B cell (primary cell): ENCODE measurements around the gene FAM83B. TPM values are rescaled to one million over a fixed set of nuclear protein-coding genes. Genes with fewer than 3 reads are reported as not detected.
"Not testable (repeated sequence)": the region's sequence is repeated elsewhere in the genome, so short reads cannot be mapped to it uniquely, and the experiment has no call there.

ENCODE experiments used
- ATAC-seq: fragments of 200-7000 bp; cut with Tn5 transposase; one replicate; pipeline ENCODE4 v1.10.0; 2021; ENCODE audit warnings: low read depth, mild to moderate bottlenecking, moderate number of reproducible peaks, moderate library complexity
- CTCF ChIA-PET: fragments of 350-600 bp; sonication (Branson Sonifier 250); formaldehyde crosslinking; loops from one replicate; lab custom pipeline; 2021; ENCODE audit warnings: antibody characterized with exemption, inconsistent platforms; lab: Charles Lee
- POLR2A ChIA-PET: fragments of 350-600 bp; sonication (Branson Sonifier 250); formaldehyde crosslinking; loops from one replicate; lab custom pipeline; 2021; ENCODE audit warnings: antibody characterized with exemption; lab: Charles Lee
- DNase-seq: peaks from one replicate; pipeline ENCODE4 v3.0.0; 2013
- H2AFZ ChIP-seq: 2 replicates; pipeline ENCODE4 v1.6.1; 2012; ENCODE audit warnings: mild to moderate bottlenecking, low read depth, low read length; ENCODE audit not compliant: insufficient read depth, poor library complexity, severe bottlenecking
- H3K27ac ChIP-seq, 2 donors: 1 replicate in 1 of 2; 2 replicates in 1 of 2; pipeline ENCODE4 v1.5.1; 2012 to 2013; ENCODE audit warnings: low read length in 2 of 2, mild to moderate bottlenecking in 2 of 2, moderate library complexity in 1 of 2
- H3K27me3 ChIP-seq, 4 experiments: fragments of 200-600 bp in 1 of 4; sonication (generic) in 1 of 4; replicated peaks in 1 of 4; 1 replicate in 2 of 4; 2 replicates in 2 of 4; pipeline versions ENCODE4 v1.6.1 to v1.7.0; 2013 to 2016; ENCODE audit warnings: low read length in 3 of 4, mild to moderate bottlenecking in 2 of 4, mixed read lengths in 1 of 4, moderate library complexity in 1 of 4; ENCODE audit not compliant: insufficient read depth in 4 of 4, control insufficient read depth in 3 of 4; ENCODE audit errors: control extremely low read depth in 1 of 4
- H3K36me3 ChIP-seq, 2 experiments: replicated peaks in 1 of 2; 1 replicate in 1 of 2; 2 replicates in 1 of 2; pipeline versions ENCODE4 v1.6.1 to v1.7.1; 2013; ENCODE audit warnings: low read length in 1 of 2; ENCODE audit not compliant: insufficient read depth in 2 of 2, control insufficient read depth in 1 of 2; ENCODE audit errors: control extremely low read depth in 1 of 2, extremely low read depth in 1 of 2
- H3K4me1 ChIP-seq, 2 donors: fragments of 200-600 bp in 1 of 2; sonication (generic) in 1 of 2; 1 replicate in 1 of 2; 2 replicates in 1 of 2; pipeline versions ENCODE4 v1.5.1 to v1.6.1; 2013 to 2017; ENCODE audit warnings: low read length in 2 of 2; ENCODE audit not compliant: control insufficient read depth in 2 of 2, insufficient read depth in 2 of 2
- H3K4me2 ChIP-seq: replicated peaks from 2 replicates; pipeline ENCODE3; 2012; ENCODE audit warnings: mild to moderate bottlenecking, low read depth, low read length; ENCODE audit not compliant: poor library complexity, severe bottlenecking
- H3K4me3 ChIP-seq, 5 experiments: fragments of 200-600 bp in 1 of 5; sonication (generic) in 1 of 5; 1 replicate in 3 of 5; 2 replicates in 2 of 5; pipeline versions ENCODE4 v1.5.1 to v1.7.0; 2011 to 2016; ENCODE audit warnings: low read length in 4 of 5, mild to moderate bottlenecking in 4 of 5, low read depth in 2 of 5, control low read depth in 1 of 5, moderate library complexity in 1 of 5; ENCODE audit not compliant: insufficient read depth in 1 of 5; ENCODE audit errors: control extremely low read depth in 1 of 5, extremely low read depth in 1 of 5
- H3K79me2 ChIP-seq: fragments of 200-600 bp; sonication (generic); one replicate; pipeline ENCODE4 v1.6.0; 2016; ENCODE audit warnings: low read length; ENCODE audit not compliant: control insufficient read depth, insufficient read depth
- H3K9ac ChIP-seq: fragments of 200-600 bp; sonication (generic); 2 replicates; pipeline ENCODE4 v1.6.1; 2017; ENCODE audit warnings: mild to moderate bottlenecking, low read length, moderate library complexity
- H3K9me3 ChIP-seq, 3 donors: one replicate each; pipeline versions ENCODE4 v1.6.1 to v1.7.1; 2013; ENCODE audit warnings: low read length in 2 of 3; ENCODE audit not compliant: control insufficient read depth in 2 of 3, insufficient read depth in 1 of 3; ENCODE audit errors: control extremely low read depth in 1 of 3
- H4K20me1 ChIP-seq: 2 replicates; pipeline ENCODE4 v1.6.0; 2012; ENCODE audit warnings: mild to moderate bottlenecking, low read length; ENCODE audit not compliant: insufficient read depth, control insufficient read depth, poor library complexity, severe bottlenecking
- H3K27ac Mint-ChIP-seq: one replicate; pipeline ENCODE4 v1.8.0; 2021; ENCODE audit warnings: mixed read lengths
- H3K27me3 Mint-ChIP-seq: one replicate; pipeline ENCODE4 v1.8.0; 2021; ENCODE audit warnings: mixed read lengths
- H3K4me1 Mint-ChIP-seq: one replicate; pipeline ENCODE4 v1.8.0; 2021; ENCODE audit warnings: mixed read lengths
- H3K4me3 Mint-ChIP-seq: one replicate; pipeline ENCODE4 v1.8.0; 2021; ENCODE audit warnings: mixed read lengths
- H3K9me3 Mint-ChIP-seq: one replicate; pipeline ENCODE4 v1.8.0; 2022; ENCODE audit warnings: mixed read lengths; ENCODE audit not compliant: insufficient read depth
- CTCF ChIP-seq: fragments of 200-600 bp; IDR thresholded peaks from one replicate; pipeline ENCODE4 v1.8.0; 2022; ENCODE audit warnings: antibody characterized with exemption, mild to moderate bottlenecking
- EZH2 ChIP-seq: IDR thresholded peaks from 2 replicates; pipeline ENCODE4 v1.6.1; 2012; ENCODE audit warnings: borderline replicate concordance, low read depth, mild to moderate bottlenecking, moderate library complexity, low read length; ENCODE audit not compliant: insufficient read depth, poor library complexity, severe bottlenecking
- WGBS: methylation state at CpG from one replicate; pipeline ENCODE4 v1.1.5; 2013; ENCODE audit warnings: missing lambda C conversion rate; ENCODE audit not compliant: insufficient coverage; 5-methylcytosine and 5-hydroxymethylcytosine counted together
- intact Hi-C: fragments of 100-400 bp; cut with micrococcal nuclease; formaldehyde crosslinking; loops from one replicate; pipeline ENCODE4 v1.10.0; 2022
- polyA plus RNA-seq: library from polyadenylated mRNA; depleted of rRNA; stranded (reverse); fragments of >200 nt; gene quantifications from 2 replicates; pipeline ENCODE4 v1.2.3, GENCODE V29; 2012
- total RNA-seq, 2 donors: library from RNA; stranded (reverse); fragments of 120-200 nt in 1 of 2; gene quantifications; 1 replicate in 1 of 2; 2 replicates in 1 of 2; pipeline versions ENCODE4 v1.2.3 to v1.2.4, GENCODE V29; 2013 to 2022

The FAM83B gene
- total and polyA plus RNA-seq, 2 donors (not counting 1 experiment from before 2014, with no cell fraction given), result not detected

DNA sequence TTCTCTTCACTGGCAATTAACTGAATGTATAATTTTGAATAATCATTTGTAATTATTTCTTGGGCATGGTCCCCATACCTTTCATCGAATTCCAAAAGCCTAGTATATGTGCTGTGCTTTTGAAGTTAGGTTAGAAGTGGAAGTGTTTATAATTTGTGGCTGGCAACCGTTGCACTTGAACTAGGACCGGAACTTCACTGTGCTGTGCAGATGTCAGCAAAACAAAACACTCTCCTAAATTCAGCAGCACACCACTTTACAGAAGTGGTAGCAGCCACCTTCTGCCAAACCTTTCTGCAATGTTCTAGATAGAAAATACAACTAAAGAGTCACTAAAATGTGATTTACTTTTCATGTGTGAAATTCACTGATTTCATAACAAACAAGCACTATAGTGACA lies 111.9 kb downstream of the FAM83B start:
- peaks cover 2% of the 10 kb centered on the region for H3K9me3 Mint-ChIP-seq
- CTCF ChIA-PET, result no interaction called here
- no peak overlapping the region for H3K9ac ChIP-seq
- H3K4me1 ChIP-seq, result no peaks in the 10 kb centered on the region
- WGBS, result no CpG with 5 or more reads among the region's 3 CpGs
- ATAC-seq (no peak), DNase-seq (no peak)
- H3K4me2 ChIP-seq, result no peak overlapping the region
- H2AFZ ChIP-seq, result no peak overlapping the region
- no peak for TF ChIP-seq EZH2
- no peak for TF ChIP-seq CTCF
- no peaks in the 10 kb centered on the region for H3K27me3 Mint-ChIP-seq
- H3K36me3 ChIP-seq, result no peaks in the 10 kb centered on the region
- H3K27me3 ChIP-seq, result no peaks in the 10 kb centered on the region
- H3K4me3 ChIP-seq, result no peak overlapping the region
- no peak overlapping the region for H3K27ac ChIP-seq
- H3K9me3 ChIP-seq, result peaks cover 0 to 3% (median 0%) of the 10 kb centered on the region in 3 donors
- no peaks in the 10 kb centered on the region for H3K79me2 ChIP-seq
- intact Hi-C loops, result no loop called here
- no peak overlapping the region for H3K4me3 Mint-ChIP-seq
- H4K20me1 ChIP-seq, result no peaks in the 10 kb centered on the region
- POLR2A ChIA-PET, result no interaction called here
- H3K4me1 Mint-ChIP-seq, result no peaks in the 10 kb centered on the region
- H3K27ac Mint-ChIP-seq, result no peak overlapping the region

GRCh38 chr6:54959820-54960219 lies 113.2 kb downstream of the FAM83B start:
- no peak for DNase-seq
- Histone ChIP-seq H3K4me3 (no peak overlapping the region), H3K79me2 (no peaks in the 10 kb centered on the region), H3K27ac (no peak overlapping the region), H3K9ac (no peak overlapping the region), H3K27me3 (no peaks in the 10 kb centered on the region), H3K4me1 (no peaks in the 10 kb centered on the region), H4K20me1 (no peaks in the 10 kb centered on the region), H3K9me3 (peaks cover 0 to 3% (median 0%) of the 10 kb centered on the region in 3 donors), H3K4me2 (no peak overlapping the region), H2AFZ (no peak overlapping the region), H3K36me3 (no peaks in the 10 kb centered on the region)
- Mint-ChIP-seq H3K4me3 (no peak overlapping the region), H3K9me3 (no peaks in the 10 kb centered on the region), H3K27me3 (no peaks in the 10 kb centered on the region), H3K4me1 (no peaks in the 10 kb centered on the region), H3K27ac (no peak overlapping the region)
- CTCF ChIA-PET, result no interaction called here
- TF ChIP-seq CTCF, result no peak
- no peak for TF ChIP-seq EZH2
- intact Hi-C loops, result no loop called here
- 85% methylated on average over 4 of the region's 4 CpGs for WGBS
- ATAC-seq, result no peak
- POLR2A ChIA-PET, result no interaction called here

GRCh38 chr6:54961372-54961771 lies 114.8 kb downstream of the FAM83B start:
- CTCF ChIA-PET, H3K4me1 Mint-ChIP-seq, H3K9me3 Mint-ChIP-seq, ATAC-seq, H3K4me2 ChIP-seq, H3K27me3 Mint-ChIP-seq, H3K27ac Mint-ChIP-seq, POLR2A ChIA-PET, H3K27me3 ChIP-seq, H3K79me2 ChIP-seq, H3K4me3 ChIP-seq, H3K9me3 ChIP-seq, intact Hi-C loops, H4K20me1 ChIP-seq, H3K27ac ChIP-seq, DNase-seq, H2AFZ ChIP-seq, H3K36me3 ChIP-seq, H3K4me1 ChIP-seq, H3K9ac ChIP-seq, H3K4me3 Mint-ChIP-seq: not testable (repeated sequence)
- 100% methylated on average over 4 of the region's 23 CpGs for WGBS
